ENCODE results near the gene TLE2. TPM values are rescaled to one million over a fixed set of nuclear protein-coding genes. Genes with fewer than 3 reads are reported as not detected.

Gene TLE2
- total RNA-seq, 1 experiment from 2014 or later = 35.6 TPM

GRCh38 chr19:2957160-2957559, 71.9 kb downstream of the TLE2 start:
- RAD21 ChIA-PET (ENCODE audit: low non-redundant PET in 1 of 2, low total read pairs in 2 of 2, uncharacterized antibody in 2 of 2, unreplicated experiment in 2 of 2) = no interaction called here
- H3K4me3 ChIP-seq (replicated peaks in 1 of 2; ENCODE audit: low read depth in 1 of 2, low read length in 2 of 2) = no peak overlapping the region
- DNase-seq (ENCODE audit: low read depth, low spot score) (no peak), ATAC-seq (no peak)
- CTCF ChIA-PET = interaction anchor here (1.2 to 1.6 kb wide), 3 partner anchors 9 to 151 kb away, joined by 4 to 5 read pairs (median 4); no protein-coding TSS in a partner anchor
- intact Hi-C loops (cut with micrococcal nuclease) = no loop called here
- no TSS peak for BruUV-seq (replicated peaks)
- no peaks in the 10 kb centered on the region for H3K9me3 ChIP-seq (ENCODE audit: control insufficient read depth in 1 of 2, insufficient read depth in 1 of 2, low read depth in 1 of 2, low read length in 2 of 2)
- no peaks in the 10 kb centered on the region for H3K9me2 ChIP-seq (ENCODE audit: insufficient read depth)
- peaks cover 8 to 12% of the 10 kb centered on the region in 2 experiments; a peak in 2 of 4 replicates for H3K4me1 ChIP-seq (ENCODE audit: control insufficient read depth in 1 of 2, insufficient read depth in 2 of 2, low read length in 2 of 2)
- no peaks in the 10 kb centered on the region for H3K79me2 ChIP-seq (ENCODE audit: insufficient read depth, low read length)
- POLR2A ChIA-PET = no interaction called here
- no peaks in the 10 kb centered on the region for H4K20me1 ChIP-seq (ENCODE audit: insufficient read depth)
- TF ChIP-seq EZH2phosphoT487 (IDR thresholded peaks at IDR 0.05; ENCODE audit: borderline replicate concordance) = no peak
- TF ChIP-seq POLR2AphosphoS5 (IDR thresholded peaks at IDR 0.05; ENCODE audit: low read depth, low read length) = no peak
- TF ChIP-seq EZH2 (IDR thresholded peaks at IDR 0.05) = no peak
- TF ChIP-seq ZNF274 (IDR thresholded peaks at IDR 0.05; ENCODE audit: low read depth, low read length) = no peak
- no peak for TF ChIP-seq REST (IDR thresholded peaks at IDR 0.05; ENCODE audit: low read depth)
- TF ChIP-seq, protein P1, sequence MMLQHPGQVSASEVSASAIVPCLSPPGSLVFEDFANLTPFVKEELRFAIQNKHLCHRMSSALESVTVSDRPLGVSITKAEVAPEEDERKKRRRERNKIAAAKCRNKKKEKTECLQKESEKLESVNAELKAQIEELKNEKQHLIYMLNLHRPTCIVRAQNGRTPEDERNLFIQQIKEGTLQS (IDR thresholded peaks at IDR 0.05) = no peak
- TF ChIP-seq YY1 (IDR thresholded peaks at IDR 0.05; ENCODE audit: extremely low read depth, insufficient replicate concordance, low read depth, low read length) = no peak
- TF ChIP-seq ELF1 (IDR thresholded peaks at IDR 0.05; ENCODE audit: borderline replicate concordance, low read depth) = no peak
- TF ChIP-seq RAD21 (IDR thresholded peaks at IDR 0.05; ENCODE audit: low read depth) = no peak
- no peak for TF ChIP-seq POLR2A (IDR thresholded peaks at IDR 0.05; ENCODE audit: borderline replicate concordance, extremely low read depth, insufficient read depth, insufficient read length)
- no peak overlapping the region for H3K27ac ChIP-seq (ENCODE audit: low read depth, low read length)
- no peak overlapping the region for H2AFZ ChIP-seq (ENCODE audit: low read depth, low read length, poor library complexity, severe bottlenecking)
- H3K9ac ChIP-seq (ENCODE audit: low read length) = no peak overlapping the region
- no peaks in the 10 kb centered on the region for H3K27me3 ChIP-seq (ENCODE audit: insufficient read depth, low read length)
- no peak overlapping the region for H3K4me2 ChIP-seq (ENCODE audit: low read length)
- H3K36me3 ChIP-seq (ENCODE audit: control insufficient read depth in 1 of 2, insufficient read depth in 2 of 2, low read length in 2 of 2) = no peaks in the 10 kb centered on the region

Measured in HCT116 (cell line).